BLaER1 treated with 17β-estradiol and CSF1 and Interleukin-3, amounts not matched to agents 10 nM and 100 nM (cell line): ENCODE measurements around the gene HSD17B11.

Experiments
- H3K27ac ChIP-seq, 11 experiments: shearing (Covaris generic); formaldehyde crosslinking; 2 replicates each; pipeline ENCODE4 v1.8.1; 2022
- H3K27me3 ChIP-seq, 11 experiments: shearing (Covaris generic); formaldehyde crosslinking; 2 replicates each; pipeline ENCODE4 v1.8.1; 2022
- H3K36me3 ChIP-seq, 11 experiments: shearing (Covaris generic); formaldehyde crosslinking; 2 replicates each; pipeline ENCODE4 v1.8.1; 2022
- H3K4me1 ChIP-seq, 10 experiments: shearing (Covaris generic); formaldehyde crosslinking; 2 replicates each; pipeline ENCODE4 v1.8.1; 2022
- H3K4me2 ChIP-seq, 11 experiments: shearing (Covaris generic); formaldehyde crosslinking; 2 replicates each; pipeline ENCODE4 v1.8.1; 2022
- H3K4me3 ChIP-seq, 10 experiments: shearing (Covaris generic); formaldehyde crosslinking; 2 replicates each; pipeline ENCODE4 v1.8.1; 2022
- H3K9ac ChIP-seq, 11 experiments: shearing (Covaris generic); formaldehyde crosslinking; 2 replicates each; pipeline ENCODE4 v1.8.1; 2022
- H3K9me3 ChIP-seq, 11 experiments: shearing (Covaris generic); formaldehyde crosslinking; replicated peaks in 1 of 11; 2 replicates each; pipeline ENCODE4 v1.8.1; 2022
- H4K20me1 ChIP-seq, 11 experiments: shearing (Covaris generic); formaldehyde crosslinking; 2 replicates each; pipeline ENCODE4 v1.8.1; 2022
- Cebpa-rat ChIP-seq, 11 experiments: shearing (Covaris generic); IDR thresholded peaks; 2 replicates each; pipeline ENCODE4 v1.8.1; 2022

Gene HSD17B11

DNA sequence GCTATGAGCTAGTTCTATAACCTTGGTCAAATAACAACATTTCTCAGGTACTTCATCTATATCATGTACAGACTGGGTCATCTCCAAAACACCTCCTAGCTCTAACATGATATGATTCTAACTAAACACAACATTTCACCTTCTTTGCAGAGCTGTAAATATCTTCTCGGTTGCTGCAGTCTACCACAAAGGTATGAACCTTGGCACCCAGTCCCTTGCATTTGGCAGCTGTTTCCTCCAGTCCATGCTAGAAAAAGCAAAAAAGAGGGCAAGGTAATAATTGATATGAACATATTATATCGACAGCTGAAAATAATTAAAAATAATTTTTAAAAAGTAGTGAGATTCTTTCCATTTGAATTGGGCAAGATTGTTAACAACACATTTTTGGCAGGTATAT, 8.9 kb downstream of the HSD17B11 start:
- Histone ChIP-seq H3K27me3 (no peaks in the 10 kb centered on the region), H3K4me1 (peaks cover 0 to 8% (median 0%) of the 10 kb centered on the region in 10 experiments; a peak in 2 of 20 replicates), H4K20me1 (peaks cover 0 to 72% (median 38%) of the 10 kb centered on the region in 11 experiments; a peak in 15 of 22 replicates), H3K9me3 (peaks cover 17 to 35% (median 29%) of the 10 kb centered on the region in 11 experiments; a peak in 21 of 22 replicates), H3K36me3 (peaks cover 57 to 91% (median 86%) of the 10 kb centered on the region in 11 experiments), H3K9ac (no peak overlapping the region), H3K27ac (no peak overlapping the region), H3K4me3 (no peak overlapping the region), H3K4me2 (no peak overlapping the region)
- no peak for TF ChIP-seq Cebpa-rat (IDR thresholded peaks at IDR 0.05)

DNA sequence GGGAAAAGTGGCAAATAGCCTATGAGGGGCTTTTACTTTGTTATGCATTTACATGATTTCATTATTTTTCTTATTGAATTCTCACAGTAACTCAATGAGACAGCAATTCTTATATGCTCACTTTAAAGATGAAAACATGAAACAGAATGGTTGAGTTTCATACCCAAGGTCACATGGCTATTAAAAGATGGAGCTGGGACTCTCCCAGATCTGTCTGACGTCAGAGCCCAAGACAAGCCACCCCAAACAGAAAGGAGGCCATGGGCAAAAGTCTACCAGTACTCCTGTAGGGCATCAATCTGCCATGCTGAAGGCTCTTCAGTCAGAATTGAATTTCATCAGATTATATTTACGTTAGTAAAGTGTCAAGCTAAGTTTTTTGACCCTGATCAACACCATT, 13.2 kb downstream of the HSD17B11 start:
- Histone ChIP-seq H3K27me3 (no peaks in the 10 kb centered on the region), H3K36me3 (peaks cover 57 to 91% (median 86%) of the 10 kb centered on the region in 11 experiments), H3K27ac (no peak overlapping the region), H3K4me1 (peaks cover 0 to 14% (median 8%) of the 10 kb centered on the region in 10 experiments; a peak in 8 of 20 replicates), H3K9me3 (no peaks in the 10 kb centered on the region), H3K4me3 (no peak overlapping the region), H4K20me1 (peaks cover 0 to 64% (median 46%) of the 10 kb centered on the region in 11 experiments; a peak in 16 of 22 replicates), H3K4me2 (no peak overlapping the region), H3K9ac (no peak overlapping the region)
- TF ChIP-seq Cebpa-rat (IDR thresholded peaks at IDR 0.05) = no peak

DNA sequence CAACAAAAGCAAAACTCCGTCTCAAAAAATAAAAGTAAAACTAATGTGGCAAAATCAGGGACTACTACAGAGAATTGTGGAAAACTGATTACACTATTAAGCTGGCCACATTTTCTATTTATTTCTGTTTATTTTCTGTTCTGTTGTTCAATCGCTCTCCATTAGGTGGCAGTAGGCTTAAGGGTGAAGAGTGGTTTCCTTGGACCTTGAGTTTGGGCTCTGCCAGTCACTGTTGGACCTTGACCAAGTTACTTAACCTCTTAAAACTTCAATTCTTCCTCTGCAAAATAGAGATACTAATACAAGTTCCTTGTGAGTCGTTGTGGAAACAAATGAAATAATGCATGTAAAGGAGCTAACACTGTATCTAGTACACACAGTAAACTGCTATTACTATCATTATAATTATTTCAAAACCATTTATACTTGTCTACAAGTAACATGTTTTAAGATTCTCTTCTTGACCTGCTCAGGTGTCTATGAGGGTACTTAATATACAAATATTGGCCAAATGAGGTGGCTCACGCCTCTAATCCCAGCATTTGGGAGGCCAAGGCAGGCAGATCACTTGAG, 15.2 kb downstream of the HSD17B11 start:
- TF ChIP-seq Cebpa-rat (IDR thresholded peaks at IDR 0.05) = no peak
- Histone ChIP-seq H3K4me1 (peaks cover 0 to 14% (median 8%) of the 10 kb centered on the region in 10 experiments; a peak in 8 of 20 replicates), H3K27ac (peak overlapping the region in 2 of 11 experiments; percentile 30 to 43; a peak in 2 of 22 replicates), H3K36me3 (peaks cover 62 to 91% (median 86%) of the 10 kb centered on the region in 11 experiments), H3K4me3 (no peak overlapping the region), H4K20me1 (peaks cover 0 to 47% (median 34%) of the 10 kb centered on the region in 11 experiments; a peak in 14 of 22 replicates), H3K9ac (peak overlapping the region in 1 of 11 experiments; percentile 18; a peak in 1 of 22 replicates), H3K4me2 (peak overlapping the region in 2 of 11 experiments; percentile 18 to 54; a peak in 1 of 22 replicates), H3K9me3 (peaks cover 0 to 11% (median 0%) of the 10 kb centered on the region in 11 experiments; a peak in 3 of 22 replicates), H3K27me3 (no peaks in the 10 kb centered on the region)

DNA sequence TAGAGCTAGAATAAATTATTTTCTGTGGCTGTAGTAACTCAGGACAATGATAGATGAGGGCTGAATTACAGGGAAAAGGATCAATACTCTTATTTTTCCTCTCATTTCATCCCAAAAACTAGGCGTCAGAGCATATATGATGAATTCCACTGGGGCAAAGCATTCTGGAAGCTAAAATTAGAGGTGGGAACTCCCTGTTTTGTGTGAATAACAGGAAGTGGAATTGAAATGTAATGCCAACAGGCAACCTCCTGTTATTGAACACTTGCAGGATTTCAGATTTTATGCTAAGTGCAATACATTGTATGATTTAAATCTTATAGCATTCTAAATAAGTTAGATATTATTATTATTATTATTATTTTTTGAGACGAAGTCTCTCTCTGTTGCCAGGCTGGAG, 20.9 kb downstream of the HSD17B11 start:
- Histone ChIP-seq H4K20me1 (peaks cover 0 to 14% (median 4%) of the 10 kb centered on the region in 11 experiments; a peak in 9 of 22 replicates), H3K27ac (no peak overlapping the region), H3K27me3 (no peaks in the 10 kb centered on the region), H3K4me2 (0 out of 22 replicates have a peak overlapping the region, but pooled peaks of 1 of the 11 experiments have one; percentile 6), H3K9me3 (peaks cover 0 to 50% (median 30%) of the 10 kb centered on the region in 11 experiments; a peak in 20 of 22 replicates), H3K36me3 (peaks cover 92 to 100% (median 96%) of the 10 kb centered on the region in 11 experiments), H3K4me1 (peaks cover 0 to 10% (median 4%) of the 10 kb centered on the region in 10 experiments; a peak in 8 of 20 replicates), H3K9ac (no peak overlapping the region), H3K4me3 (no peak overlapping the region)
- no peak for TF ChIP-seq Cebpa-rat (IDR thresholded peaks at IDR 0.05)

DNA sequence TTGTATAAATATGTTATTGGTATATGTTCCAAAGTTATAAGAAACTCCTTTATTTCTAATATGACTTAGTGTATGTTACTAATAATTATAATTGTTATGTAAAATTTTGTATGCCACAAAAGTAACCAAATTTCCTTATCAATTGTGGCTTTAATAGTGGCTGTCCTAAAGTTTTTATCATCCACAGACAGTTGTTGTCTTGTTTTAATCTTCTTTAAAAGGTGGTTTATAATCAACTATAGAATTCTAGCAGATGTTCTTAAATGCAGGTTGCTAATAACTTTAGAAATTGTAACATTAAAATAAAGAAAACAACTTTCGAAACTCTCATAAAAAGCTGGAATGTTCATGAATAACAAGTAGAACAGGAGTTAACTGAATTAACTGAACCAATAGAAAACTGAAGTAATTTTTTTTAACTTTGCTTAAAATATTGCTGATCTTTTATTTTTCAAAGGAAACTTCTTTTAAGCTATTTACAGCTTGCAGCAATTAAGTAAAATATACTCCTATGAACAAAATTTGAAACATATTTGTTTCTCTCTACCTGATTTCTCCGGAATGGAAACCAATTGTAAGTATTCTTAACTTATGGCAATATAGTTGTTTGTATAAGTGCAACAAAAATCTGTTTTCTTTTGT, 24.3 kb downstream of the HSD17B11 start:
- Histone ChIP-seq H3K9ac (no peak overlapping the region), H3K27me3 (no peaks in the 10 kb centered on the region), H3K4me2 (no peak overlapping the region), H3K4me1 (peaks cover 0 to 5% (median 0%) of the 10 kb centered on the region in 10 experiments; a peak in 2 of 20 replicates), H3K9me3 (peaks cover 0 to 54% (median 33%) of the 10 kb centered on the region in 11 experiments; a peak in 20 of 22 replicates), H4K20me1 (peaks cover 0 to 3% (median 0%) of the 10 kb centered on the region in 11 experiments; a peak in 1 of 22 replicates), H3K27ac (no peak overlapping the region), H3K36me3 (peaks cover 92 to 100% (median 96%) of the 10 kb centered on the region in 11 experiments), H3K4me3 (no peak overlapping the region)
- no peak for TF ChIP-seq Cebpa-rat (IDR thresholded peaks at IDR 0.05)

DNA sequence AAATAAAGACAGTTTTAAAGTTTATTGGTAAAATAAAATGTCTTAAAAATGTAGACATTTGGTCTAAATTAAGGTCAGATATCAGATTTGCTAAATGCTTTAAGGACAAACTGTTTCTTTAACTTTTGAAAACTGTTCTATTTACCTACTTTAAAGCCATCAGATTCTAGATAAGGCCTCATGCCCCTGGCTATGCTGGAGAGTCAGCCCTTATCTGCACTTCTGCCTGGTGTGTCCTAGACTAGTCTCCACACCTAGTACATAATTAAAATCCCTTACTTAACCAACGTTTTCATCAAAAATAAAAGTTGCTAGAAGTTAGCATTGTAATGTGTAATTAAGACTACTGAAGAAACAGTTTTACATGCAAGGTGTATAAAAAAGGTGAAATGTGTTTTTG, 25.6 kb downstream of the HSD17B11 start:
- Histone ChIP-seq H3K4me3 (no peak overlapping the region), H3K36me3 (peaks cover 94 to 100% (median 98%) of the 10 kb centered on the region in 11 experiments)

DNA sequence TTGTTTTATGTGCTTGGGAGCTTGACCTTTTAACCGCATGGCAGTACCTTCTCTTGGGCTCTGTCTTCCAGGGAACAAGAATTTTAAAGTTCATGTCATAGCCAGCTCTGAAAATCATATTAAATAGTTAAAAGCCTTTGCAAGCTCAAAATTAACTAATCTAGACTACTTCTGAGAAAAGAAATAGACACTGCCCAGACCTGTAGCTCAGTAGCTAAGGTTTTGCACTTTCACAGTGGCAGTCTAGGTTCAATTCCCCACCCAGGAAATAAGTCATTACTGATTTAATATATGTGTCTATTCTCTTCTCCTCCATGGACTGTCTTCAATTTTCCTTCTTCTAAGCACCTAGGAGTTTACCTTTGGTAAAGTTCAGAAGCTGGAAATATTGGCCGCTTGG, 27.4 kb downstream of the HSD17B11 start:
- no peak overlapping the region for H3K4me2 ChIP-seq
- H3K27ac ChIP-seq = no peak overlapping the region
- no peaks in the 10 kb centered on the region for H3K27me3 ChIP-seq
- H3K4me1 ChIP-seq = no peaks in the 10 kb centered on the region
- no peak overlapping the region for H3K4me3 ChIP-seq
- H4K20me1 ChIP-seq = peaks cover 0 to 5% (median 0%) of the 10 kb centered on the region in 11 experiments; a peak in 3 of 22 replicates
- no peak for TF ChIP-seq Cebpa-rat (IDR thresholded peaks at IDR 0.05)
- H3K9me3 ChIP-seq = peaks cover 0 to 34% (median 22%) of the 10 kb centered on the region in 11 experiments; a peak in 20 of 22 replicates
- peaks cover 91 to 100% (median 98%) of the 10 kb centered on the region in 11 experiments for H3K36me3 ChIP-seq
- no peak overlapping the region for H3K9ac ChIP-seq

More for the DNA sequence above, 25.6 kb downstream of the HSD17B11 start:
- Histone ChIP-seq H3K4me1 (peaks cover 0 to 5% (median 0%) of the 10 kb centered on the region in 10 experiments; a peak in 2 of 20 replicates), H3K4me2 (no peak overlapping the region), H4K20me1 (peaks cover 0 to 3% (median 0%) of the 10 kb centered on the region in 11 experiments; a peak in 2 of 22 replicates), H3K9ac (no peak overlapping the region), H3K27ac (no peak overlapping the region), H3K9me3 (peaks cover 0 to 47% (median 33%) of the 10 kb centered on the region in 11 experiments; a peak in 20 of 22 replicates), H3K27me3 (no peaks in the 10 kb centered on the region)
- TF ChIP-seq Cebpa-rat (IDR thresholded peaks at IDR 0.05) = no peak

DNA sequence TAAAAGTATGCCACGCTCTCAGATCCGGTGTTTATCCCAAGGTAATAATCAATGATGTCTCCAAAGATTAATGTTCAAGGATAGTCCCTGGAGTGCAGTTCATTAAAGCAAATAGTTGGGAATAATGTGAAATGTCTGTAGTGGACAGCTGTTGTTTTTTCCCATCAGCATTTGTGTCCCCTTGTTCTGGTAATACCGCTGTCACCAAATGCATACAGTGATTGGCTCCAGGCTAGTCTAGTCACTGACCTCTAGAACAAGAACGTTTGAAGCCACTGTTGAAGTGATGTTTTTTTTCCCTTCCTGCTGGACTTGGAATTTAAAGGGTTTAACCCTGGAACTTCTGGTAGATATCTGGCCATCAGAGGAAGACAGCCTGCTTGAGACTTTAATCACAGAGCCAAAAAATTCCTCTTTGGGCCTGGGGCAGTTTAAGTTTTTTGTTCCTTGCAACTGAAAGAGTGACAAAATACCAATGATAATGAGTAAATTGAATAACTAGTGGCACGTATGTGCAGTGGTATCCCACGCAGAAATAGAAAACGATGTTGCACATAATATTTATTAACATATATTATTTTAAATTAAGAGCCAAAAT, 30.6 kb downstream of the HSD17B11 start:
- TF ChIP-seq Cebpa-rat (IDR thresholded peaks at IDR 0.05) = no peak
- peaks cover 0 to 18% (median 0%) of the 10 kb centered on the region in 11 experiments; a peak in 6 of 22 replicates for H3K9me3 ChIP-seq
- H3K4me2 ChIP-seq = no peak overlapping the region
- no peaks in the 10 kb centered on the region for H3K27me3 ChIP-seq
- no peak overlapping the region for H3K27ac ChIP-seq
- peaks cover 75 to 100% (median 94%) of the 10 kb centered on the region in 11 experiments for H3K36me3 ChIP-seq
- no peak overlapping the region for H3K9ac ChIP-seq
- no peaks in the 10 kb centered on the region for H3K4me1 ChIP-seq
- H4K20me1 ChIP-seq = peaks cover 0 to 7% (median 0%) of the 10 kb centered on the region in 11 experiments; a peak in 3 of 22 replicates
- H3K4me3 ChIP-seq = no peak overlapping the region
